GM12878 (cell line): ENCODE measurements around the gene KDM5B. TPM values are rescaled to one million over a fixed set of nuclear protein-coding genes. Genes with fewer than 3 reads are reported as not detected.

Source experiments
- ATAC-seq: fragments of 200-7000 bp; cut with Tn5 transposase; 3 replicates; pipeline ENCODE4 v1.9.1; 2020; ENCODE audit warnings: mild to moderate bottlenecking, moderate library complexity
- BruUV-seq: library from RNA; stranded (reverse); fragments of 400-500 nt; replicated peaks from 2 replicates; lab custom pipeline; 2021; lab: Mats Ljungman, UMichigan
- CTCF ChIA-PET: fragments of 300-600 bp; sonication (Branson Sonifier 250); formaldehyde crosslinking; extraction: SDS; loops from one replicate; lab custom pipeline; 2021; ENCODE audit warnings: inconsistent platforms; lab: Yijun Ruan, JAX
- POLR2A ChIA-PET: fragments of 350-600 bp; formaldehyde crosslinking; extraction: SDS; loops from one replicate; lab custom pipeline; 2021; ENCODE audit warnings: inconsistent platforms; lab: Charles Lee
- RAD21 ChIA-PET: fragments of 300-600 bp; sonication (Branson Sonifier 250); formaldehyde crosslinking; loops from one replicate; lab custom pipeline; 2023; ENCODE audit warnings: antibody characterized with exemption; ENCODE audit not compliant: unreplicated experiment; lab: Charles Lee
- SMC1A ChIA-PET: fragments of 300-600 bp; sonication (Branson Sonifier 250); formaldehyde crosslinking; loops from one replicate; lab custom pipeline; 2023; ENCODE audit not compliant: unreplicated experiment, uncharacterized antibody; lab: Charles Lee
- DNase-seq: peaks from one replicate; pipeline ENCODE4 v3.0.0-alpha.2; 2011; ENCODE audit warnings: low read depth, low spot score
- FAIRE-seq: peaks from 3 replicates; lab custom pipeline; 2011; peaks lifted over from hg19 to GRCh38; lab: Jason Lieb, UNC
- H2AFZ ChIP-seq: 2 replicates; pipeline ENCODE4 v1.6.0; 2011; ENCODE audit warnings: low read depth, low read length, control low read depth; ENCODE audit not compliant: control insufficient read depth
- H3K27ac ChIP-seq: 2 replicates; pipeline ENCODE4 v1.5.1; 2011; ENCODE audit warnings: control low read depth; ENCODE audit not compliant: control insufficient read depth, insufficient read depth
- H3K27me3 ChIP-seq, 2 experiments: replicated peaks in 1 of 2; 2 replicates each; pipeline versions ENCODE4 v1.6.0 to v1.6.1; 2011; ENCODE audit warnings: low read length in 1 of 2; ENCODE audit not compliant: control insufficient read depth in 2 of 2, insufficient read depth in 2 of 2
- H3K36me3 ChIP-seq, 2 experiments: 2 replicates each; pipeline ENCODE4 v1.5.1; 2011; ENCODE audit warnings: low read length in 1 of 2; ENCODE audit not compliant: control insufficient read depth in 2 of 2, insufficient read depth in 2 of 2
- H3K4me1 ChIP-seq: 2 replicates; pipeline ENCODE4 v1.6.1; 2011; ENCODE audit warnings: mild to moderate bottlenecking, low read length, moderate library complexity, mixed read lengths; ENCODE audit not compliant: control insufficient read depth, insufficient read depth
- H3K4me2 ChIP-seq: 2 replicates; pipeline ENCODE4 v1.6.0; 2011; ENCODE audit warnings: control low read depth; ENCODE audit not compliant: control insufficient read depth, insufficient read depth
- H3K4me3 ChIP-seq: fragments of 200-600 bp; sonication (generic); 2 replicates; pipeline ENCODE4 v1.5.1; 2016
- H3K79me2 ChIP-seq: 2 replicates; pipeline ENCODE4 v1.6.0; 2011; ENCODE audit warnings: low read length; ENCODE audit not compliant: control insufficient read depth, insufficient read depth
- H3K9ac ChIP-seq: 2 replicates; pipeline ENCODE4 v1.8.0; 2011; ENCODE audit warnings: low read length, control low read depth, mixed read lengths; ENCODE audit not compliant: control insufficient read depth, insufficient read depth
- H3K9me3 ChIP-seq: replicated peaks from 3 replicates; pipeline ENCODE4 v1.5.1; 2011; ENCODE audit warnings: mild to moderate bottlenecking, low read length; ENCODE audit not compliant: control insufficient read depth, insufficient read depth
- H4K20me1 ChIP-seq: 2 replicates; pipeline ENCODE4 v1.6.0; 2011; ENCODE audit not compliant: control insufficient read depth, insufficient read depth
- BCL11A ChIP-seq: IDR thresholded peaks from 2 replicates; pipeline ENCODE4 v1.6.1; 2011; ENCODE audit warnings: low read depth, low read length
- CBFB ChIP-seq: IDR thresholded peaks from 2 replicates; pipeline ENCODE4 v1.6.1; 2016; ENCODE audit warnings: antibody characterized with exemption, low read depth
- CHD4 ChIP-seq: fragments of 200-600 bp; sonication (generic); IDR thresholded peaks from 2 replicates; pipeline ENCODE4 v1.6.1; 2016; ENCODE audit warnings: mild to moderate bottlenecking
- DPF2 ChIP-seq: fragments of 450-650 bp; IDR thresholded peaks from 2 replicates; pipeline ENCODE4 v1.6.1; 2017; ENCODE audit warnings: mild to moderate bottlenecking
- FOXK2 ChIP-seq: fragments of 450-650 bp; IDR thresholded peaks from 2 replicates; pipeline ENCODE4 v1.6.1; 2017; ENCODE audit warnings: mild to moderate bottlenecking, moderate library complexity
- LARP7 ChIP-seq: fragments of 450-650 bp; IDR thresholded peaks from 2 replicates; pipeline ENCODE4 v1.6.1; 2017; ENCODE audit warnings: mild to moderate bottlenecking
- SMAD1 ChIP-seq: fragments of 450-650 bp; IDR thresholded peaks from 2 replicates; pipeline ENCODE4 v1.6.1; 2018; ENCODE audit warnings: mild to moderate bottlenecking, low read depth; ENCODE audit not compliant: partially characterized antibody
- SMARCA5 ChIP-seq: fragments of 450-650 bp; IDR thresholded peaks from 2 replicates; pipeline ENCODE4 v1.6.1; 2017; ENCODE audit warnings: mild to moderate bottlenecking
- SMC3 ChIP-seq: IDR thresholded peaks from 2 replicates; pipeline ENCODE4 v1.6.1; 2011; ENCODE audit warnings: low read length, improper control_type of control experiment, borderline replicate concordance
- SREBF1 ChIP-seq: IDR thresholded peaks from 2 replicates; pipeline ENCODE4 v1.6.1; 2012; ENCODE audit warnings: mild to moderate bottlenecking, low read length
- TCF7 ChIP-seq: IDR thresholded peaks from 2 replicates; pipeline ENCODE4 v1.6.1; 2014; ENCODE audit warnings: antibody characterized with exemption, borderline replicate concordance
- WGBS: methylation state at CpG from one replicate; pipeline ENCODE4 v1.1.6; 2016; ENCODE audit warnings: low lambda C conversion rate; ENCODE audit not compliant: insufficient replicate concordance, insufficient coverage; ENCODE audit errors: missing lambda C conversion rate; 5-methylcytosine and 5-hydroxymethylcytosine counted together
- in situ Hi-C: fragments of 300-500 bp; cut with MboI; formaldehyde crosslinking; loops from 9 replicates; pipeline ENCODE4 v1.14.3; 2018; ENCODE audit warnings: mixed read lengths
- intact Hi-C: fragments of 100-400 bp; cut with micrococcal nuclease; formaldehyde crosslinking; loops from one replicate; pipeline ENCODE4 v1.14.2; 2022; ENCODE audit not compliant: unreplicated experiment
- polyA plus RNA-seq, 11 experiments: library from polyadenylated mRNA; depleted of rRNA in 4 of 11; unstranded in 6 of 11; stranded (reverse) in 5 of 11; fragments of >200 nt; fragmentation: Nextera tagmentation in 4 of 11; fragmentation: Illumina TruSeq in 1 of 11; extraction: Ambion mirVana in 4 of 11; extraction: Trizol in 1 of 11; gene quantifications; 1 replicate in 1 of 11; 2 replicates in 10 of 11; pipeline versions ENCODE4 v1.2.1 to v1.2.3, GENCODE V29; 2011 to 2016; ENCODE audit warnings: inconsistent platforms in 2 of 11, missing spikeins in 2 of 11, low read depth in 1 of 11
- total RNA-seq, 4 experiments: library from RNA; depleted of rRNA in 3 of 4; stranded (reverse); fragments of >200 nt in 3 of 4; fragmentation: Illumina TruSeq in 1 of 4; extraction: Trizol in 1 of 4; gene quantifications; 2 replicates each; pipeline versions ENCODE4 v1.2.1 to v1.2.3, GENCODE V29; 2013 to 2021
- TF ChIP-seq, protein P1 (sequence below): IDR thresholded peaks from 2 replicates; pipeline ENCODE4 v1.6.1; 2012; ENCODE audit warnings: low read depth, low read length, improper control_type of control experiment
- TF ChIP-seq, protein P2 (sequence below): fragments of 450-650 bp; IDR thresholded peaks from 2 replicates; pipeline ENCODE4 v1.6.1; 2016; ENCODE audit warnings: mild to moderate bottlenecking

KDM5B gene
- total and polyA plus RNA-seq, 10 of the 15 experiments (the other 5 are each of a cell fraction or from before 2014, with no cell fraction given), result 1.7 to 26.6 (median 8.1) TPM

DNA sequence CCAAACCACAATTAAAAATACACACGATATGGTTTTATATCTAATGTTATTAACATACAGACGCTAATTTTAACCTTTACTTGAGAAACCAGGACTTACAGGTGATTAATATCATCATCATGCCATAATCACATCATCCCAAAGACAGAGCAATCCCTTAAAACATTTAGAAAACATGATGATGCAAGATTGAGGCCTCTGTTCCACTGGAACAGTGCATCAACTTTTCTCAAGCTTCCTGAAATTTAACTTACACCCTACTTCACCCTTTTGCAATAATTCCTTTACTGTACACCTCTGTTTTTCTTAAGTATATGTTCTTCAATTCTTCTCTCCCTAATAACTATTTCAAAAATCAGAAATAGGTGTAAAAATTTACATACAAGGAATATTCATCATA lies 38.1 kb downstream of the KDM5B start:
- H4K20me1 ChIP-seq, result no peaks in the 10 kb centered on the region
- SMC1A ChIA-PET, result no interaction called here
- 15% methylated on average over 2 of the region's 2 CpGs for WGBS

GRCh38 chr1:202765721-202766120 lies 42.5 kb downstream of the KDM5B start:
- SMC1A ChIA-PET, result no interaction called here

More for the DNA sequence above, 38.1 kb downstream of the KDM5B start:
- Histone ChIP-seq H3K4me2 (no peak overlapping the region), H3K79me2 (no peaks in the 10 kb centered on the region), H3K4me1 (no peaks in the 10 kb centered on the region), H3K27me3 (no peaks in the 10 kb centered on the region), H3K9ac (no peak overlapping the region), H3K27ac (no peak overlapping the region), H3K36me3 (peaks cover 0 to 3% of the 10 kb centered on the region in 2 experiments; a peak in 3 of 4 replicates), H2AFZ (no peak overlapping the region), H3K9me3 (no peaks in the 10 kb centered on the region), H3K4me3 (no peak overlapping the region)
- ChIA-PET RAD21 (no interaction called here), CTCF (interaction anchor here (1.2 kb wide), 1 partner anchor 11 kb away, joined by 3 read pairs; no protein-coding TSS in a partner anchor), POLR2A (no interaction called here)
- FAIRE-seq (no peak), ATAC-seq (no peak), DNase-seq (no peak)
- intact Hi-C loops (no loop called here), in situ Hi-C loops (no loop called here)
- TF ChIP-seq FOXK2, result no peak
- no peak for TF ChIP-seq CBFB
- no peak for TF ChIP-seq LARP7
- no peak for TF ChIP-seq SMARCA5
- TF ChIP-seq SREBF1, result no peak
- no peak for TF ChIP-seq DPF2
- no peak for TF ChIP-seq SMAD1
- BruUV-seq, result no TSS peak

More at GRCh38 chr1:202765721-202766120, 42.5 kb downstream of the KDM5B start:
- FAIRE-seq, result no peak
- no peak for ATAC-seq
- Histone ChIP-seq H3K4me1 (no peaks in the 10 kb centered on the region), H3K4me2 (no peak overlapping the region), H3K9me3 (no peaks in the 10 kb centered on the region), H3K36me3 (peaks cover 0 to 3% of the 10 kb centered on the region in 2 experiments; a peak in 1 of 4 replicates), H3K9ac (no peak overlapping the region), H3K79me2 (no peaks in the 10 kb centered on the region), H4K20me1 (no peaks in the 10 kb centered on the region), H2AFZ (no peak overlapping the region), H3K27ac (no peak overlapping the region), H3K27me3 (no peaks in the 10 kb centered on the region), H3K4me3 (no peak overlapping the region)
- 19% methylated on average over 1 of the region's 1 CpG for WGBS
- DNase-seq, result no peak
- TF ChIP-seq, protein P1, sequence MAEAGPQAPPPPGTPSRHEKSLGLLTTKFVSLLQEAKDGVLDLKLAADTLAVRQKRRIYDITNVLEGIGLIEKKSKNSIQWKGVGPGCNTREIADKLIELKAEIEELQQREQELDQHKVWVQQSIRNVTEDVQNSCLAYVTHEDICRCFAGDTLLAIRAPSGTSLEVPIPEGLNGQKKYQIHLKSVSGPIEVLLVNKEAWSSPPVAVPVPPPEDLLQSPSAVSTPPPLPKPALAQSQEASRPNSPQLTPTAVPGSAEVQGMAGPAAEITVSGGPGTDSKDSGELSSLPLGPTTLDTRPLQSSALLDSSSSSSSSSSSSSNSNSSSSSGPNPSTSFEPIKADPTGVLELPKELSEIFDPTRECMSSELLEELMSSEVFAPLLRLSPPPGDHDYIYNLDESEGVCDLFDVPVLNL, result no peak
- TF ChIP-seq, protein P2, sequence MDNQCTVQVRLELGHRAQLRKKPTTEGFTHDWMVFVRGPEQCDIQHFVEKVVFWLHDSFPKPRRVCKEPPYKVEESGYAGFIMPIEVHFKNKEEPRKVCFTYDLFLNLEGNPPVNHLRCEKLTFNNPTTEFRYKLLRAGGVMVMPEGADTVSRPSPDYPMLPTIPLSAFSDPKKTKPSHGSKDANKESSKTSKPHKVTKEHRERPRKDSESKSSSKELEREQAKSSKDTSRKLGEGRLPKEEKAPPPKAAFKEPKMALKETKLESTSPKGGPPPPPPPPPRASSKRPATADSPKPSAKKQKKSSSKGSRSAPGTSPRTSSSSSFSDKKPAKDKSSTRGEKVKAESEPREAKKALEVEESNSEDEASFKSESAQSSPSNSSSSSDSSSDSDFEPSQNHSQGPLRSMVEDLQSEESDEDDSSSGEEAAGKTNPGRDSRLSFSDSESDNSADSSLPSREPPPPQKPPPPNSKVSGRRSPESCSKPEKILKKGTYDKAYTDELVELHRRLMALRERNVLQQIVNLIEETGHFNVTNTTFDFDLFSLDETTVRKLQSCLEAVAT, result no peak
- TF ChIP-seq BCL11A, result no peak
- no peak for TF ChIP-seq CHD4
- TF ChIP-seq TCF7, result no peak
- TF ChIP-seq SMC3, result no peak
- ChIA-PET POLR2A (no interaction called here), RAD21 (interaction anchor here (0.5 kb wide), 1 partner anchor 553 kb away, joined by 3 read pairs; no protein-coding TSS in a partner anchor), CTCF (interaction anchor here (1.1 to 2.0 kb wide), 2 partner anchors 9 to 14 kb away, joined by 3 to 6 read pairs; no protein-coding TSS in a partner anchor)
- no TSS peak for BruUV-seq
- in situ Hi-C loops (no loop called here), intact Hi-C loops (no loop called here)
